DND-41 (cell line): Measurements from ENCODE around the gene PIAS1.
"Not testable (repeated sequence)": the region's sequence is repeated elsewhere in the genome, so short reads cannot be mapped to it uniquely, and the experiment has no call there.

Source experiments
- ATAC-seq: fragments of 200-7000 bp; cut with Tn5 transposase; 3 replicates; pipeline ENCODE4 v1.9.1; 2021; ENCODE audit warnings: low read depth; ENCODE audit not compliant: insufficient read depth
- DNase-seq: peaks from one replicate; pipeline ENCODE4 v3.0.0-alpha.2; 2020
- H2AFZ ChIP-seq: 2 replicates; pipeline ENCODE4 v1.6.0; 2012; ENCODE audit warnings: low read depth, low read length
- H3K27ac ChIP-seq: 2 replicates; pipeline ENCODE4 v1.5.1; 2012; ENCODE audit warnings: low read length, inconsistent platforms
- H3K27me3 ChIP-seq: fragments of 200-600 bp; sonication (generic); 2 replicates; pipeline ENCODE4 v1.6.0; 2012; ENCODE audit warnings: low read length, mild to moderate bottlenecking, inconsistent platforms; ENCODE audit not compliant: insufficient read depth, poor library complexity
- H3K36me3 ChIP-seq: 2 replicates; pipeline ENCODE4 v1.5.1; 2012; ENCODE audit warnings: low read length, inconsistent platforms; ENCODE audit not compliant: insufficient read depth
- H3K4me1 ChIP-seq: 2 replicates; pipeline ENCODE4 v1.5.1; 2012; ENCODE audit warnings: mild to moderate bottlenecking, low read length; ENCODE audit not compliant: insufficient read depth
- H3K4me2 ChIP-seq: 2 replicates; pipeline ENCODE4 v1.6.0; 2012; ENCODE audit warnings: mild to moderate bottlenecking, moderate library complexity, low read length, inconsistent platforms; ENCODE audit not compliant: insufficient read depth
- H3K4me3 ChIP-seq, 2 experiments: fragments of 200-600 bp in 1 of 2; shearing (Covaris generic) in 1 of 2; 2 replicates each; pipeline ENCODE4 v1.5.1; 2012 to 2016; ENCODE audit warnings: inconsistent platforms in 2 of 2, low read length in 2 of 2, mild to moderate bottlenecking in 2 of 2, low read depth in 1 of 2, moderate library complexity in 1 of 2
- H3K79me2 ChIP-seq: 2 replicates; pipeline ENCODE4 v1.6.0; 2012; ENCODE audit warnings: low read length, inconsistent platforms; ENCODE audit not compliant: insufficient read depth
- H3K9ac ChIP-seq: 2 replicates; pipeline ENCODE4 v1.6.0; 2012; ENCODE audit warnings: low read depth, mild to moderate bottlenecking, inconsistent platforms, low read length, moderate library complexity
- H3K9me3 ChIP-seq: 2 replicates; pipeline ENCODE4 v1.5.1; 2012; ENCODE audit warnings: low read length, moderate library complexity, mild to moderate bottlenecking, inconsistent platforms; ENCODE audit not compliant: insufficient read depth, severe bottlenecking
- H4K20me1 ChIP-seq: 2 replicates; pipeline ENCODE4 v1.6.0; 2012; ENCODE audit warnings: low read length; ENCODE audit not compliant: insufficient read depth
- CTCF ChIP-seq: IDR thresholded peaks from 2 replicates; pipeline ENCODE4 v1.5.1; 2012; ENCODE audit warnings: borderline replicate concordance, low read length, moderate library complexity, mild to moderate bottlenecking; ENCODE audit not compliant: poor library complexity, severe bottlenecking; ENCODE audit errors: extremely low read depth
- EZH2 ChIP-seq: IDR thresholded peaks from 3 replicates; pipeline ENCODE4 v1.6.1; 2012; ENCODE audit warnings: borderline replicate concordance, low read depth, mild to moderate bottlenecking, moderate library complexity, low read length, inconsistent platforms; ENCODE audit not compliant: severe bottlenecking

PIAS1 gene

GRCh38 chr15:68053701-68054627 lies at the start of gene PIAS1:
PIAS1 (plus strand) TSS chr15:68054315; CDS start chr15:68054327, 12 bp downstream.
- H2AFZ ChIP-seq: peak within 1 kb of the TSS; percentile 96
- peak within 1 kb of the TSS; percentile 56 to 89 for H3K4me3 ChIP-seq
- H3K4me1 ChIP-seq: peaks cover 32% of the 10 kb centered on the region
- peak within 1 kb of the TSS; percentile 73 for H3K4me2 ChIP-seq
- peaks cover 33% of the 10 kb centered on the region for H4K20me1 ChIP-seq
- H3K9ac ChIP-seq: peak within 1 kb of the TSS; percentile 82
- no peak for TF ChIP-seq CTCF
- no peak for TF ChIP-seq EZH2
- ATAC-seq: peak; percentile 87
- DNase-seq: peak; percentile 92
- H3K27me3 ChIP-seq: no peaks in the 10 kb centered on the region
- no peaks in the 10 kb centered on the region for H3K9me3 ChIP-seq
- peak within 1 kb of the TSS; percentile 93 for H3K27ac ChIP-seq
- peaks cover 48% of the 10 kb centered on the region for H3K79me2 ChIP-seq
- H3K36me3 ChIP-seq: no peaks in the 10 kb centered on the region

GRCh38 chr15:68007642-68008041 lies 46.5 kb upstream of the PIAS1 start:
- not testable (repeated sequence) for H3K9ac ChIP-seq, H3K4me2 ChIP-seq, H3K79me2 ChIP-seq, H3K4me1 ChIP-seq, DNase-seq, H3K27ac ChIP-seq, H3K4me3 ChIP-seq, H2AFZ ChIP-seq, H4K20me1 ChIP-seq, H3K27me3 ChIP-seq, H3K36me3 ChIP-seq, ATAC-seq, H3K9me3 ChIP-seq

GRCh38 chr15:68010361-68011153 lies 43.6 kb upstream of the PIAS1 start:
- Histone ChIP-seq H3K4me1 (no peaks in the 10 kb centered on the region), H3K27ac (no peak overlapping the region), H3K79me2 (no peaks in the 10 kb centered on the region), H3K27me3 (no peaks in the 10 kb centered on the region), H4K20me1 (no peaks in the 10 kb centered on the region), H3K4me3 (no peak overlapping the region), H3K9ac (no peak overlapping the region), H2AFZ (no peak overlapping the region), H3K36me3 (no peaks in the 10 kb centered on the region), H3K4me2 (no peak overlapping the region), H3K9me3 (no peaks in the 10 kb centered on the region)
- TF ChIP-seq EZH2 (no peak), CTCF (no peak)
- DNase-seq: no peak
- ATAC-seq: no peak

- H3K4me1 ChIP-seq: no peaks in the 10 kb centered on the region
- H4K20me1 ChIP-seq: no peaks in the 10 kb centered on the region
- H3K9me3 ChIP-seq: no peaks in the 10 kb centered on the region
- H3K4me2 ChIP-seq: no peak overlapping the region
- no peak for TF ChIP-seq EZH2
- TF ChIP-seq CTCF: no peak
- H3K27ac ChIP-seq: no peak overlapping the region
- H3K4me3 ChIP-seq: no peak overlapping the region
- no peaks in the 10 kb centered on the region for H3K79me2 ChIP-seq
- DNase-seq (no peak), ATAC-seq (no peak)
- no peak overlapping the region for H3K9ac ChIP-seq
- no peaks in the 10 kb centered on the region for H3K27me3 ChIP-seq
- no peaks in the 10 kb centered on the region for H3K36me3 ChIP-seq
- H2AFZ ChIP-seq: no peak overlapping the region
Observed at GRCh38 chr15:68012911-68013310, 41.2 kb upstream of the PIAS1 start.
